OCI-LY1 (cell line): Measurements from ENCODE around the gene LRP6.
"Not testable (repeated sequence)": the region's sequence is repeated elsewhere in the genome, so short reads cannot be mapped to it uniquely, and the experiment has no call there.

Source experiments
- H2AFZ ChIP-seq: fragments of 200-600 bp; sonication (generic), shearing (Covaris generic); 2 replicates; pipeline ENCODE4 v1.6.0; 2014; ENCODE audit warnings: antibody characterized with exemption, mild to moderate bottlenecking, low read length
- H3F3A ChIP-seq: fragments of 200-600 bp; sonication (generic), shearing (Covaris generic); 2 replicates; pipeline ENCODE4 v1.6.0; 2014; ENCODE audit warnings: mild to moderate bottlenecking, antibody characterized with exemption, low read length, moderate library complexity; ENCODE audit not compliant: insufficient read depth
- H3K27ac ChIP-seq: fragments of 200-600 bp; sonication (generic); 2 replicates; pipeline ENCODE4 v1.5.1; 2014; ENCODE audit warnings: low read length, mixed run types, mild to moderate bottlenecking, low read depth; ENCODE audit not compliant: poor library complexity, severe bottlenecking
- H3K27me3 ChIP-seq: fragments of 200-600 bp; sonication (generic); 2 replicates; pipeline ENCODE4 v1.6.0; 2014; ENCODE audit warnings: antibody characterized with exemption, mild to moderate bottlenecking, low read length, moderate library complexity; ENCODE audit not compliant: insufficient read depth
- H3K36me3 ChIP-seq: fragments of 200-600 bp; sonication (generic); 2 replicates; pipeline ENCODE4 v1.6.1; 2014; ENCODE audit warnings: mild to moderate bottlenecking, antibody characterized with exemption, low read length, moderate library complexity, mixed read lengths; ENCODE audit not compliant: insufficient read depth
- H3K4me1 ChIP-seq: fragments of 200-600 bp; sonication (generic); 2 replicates; pipeline ENCODE4 v1.5.1; 2014; ENCODE audit warnings: mild to moderate bottlenecking, low read length, moderate library complexity; ENCODE audit not compliant: insufficient read depth, severe bottlenecking
- H3K4me2 ChIP-seq: fragments of 200-600 bp; sonication (generic), shearing (Covaris generic); 2 replicates; pipeline ENCODE4 v1.6.1; 2014; ENCODE audit warnings: low read length
- H3K4me3 ChIP-seq: fragments of 200-600 bp; sonication (generic); 2 replicates; pipeline ENCODE4 v1.5.1; 2014; ENCODE audit warnings: low read length, low read depth, mild to moderate bottlenecking, mixed read lengths; ENCODE audit not compliant: poor library complexity, severe bottlenecking
- H3K79me2 ChIP-seq: fragments of 200-600 bp; shearing (Covaris generic); 2 replicates; pipeline ENCODE4 v1.6.1; 2016; ENCODE audit warnings: mixed run types, low read length, mixed read lengths; ENCODE audit not compliant: insufficient read depth
- H3K9ac ChIP-seq: fragments of 200-600 bp; sonication (generic), shearing (Covaris generic); 2 replicates; pipeline ENCODE4 v1.6.1; 2014; ENCODE audit warnings: mild to moderate bottlenecking, low read length, mixed read lengths
- H3K9me2 ChIP-seq: fragments of 200-600 bp; sonication (generic), shearing (Covaris generic); 2 replicates; pipeline ENCODE4 v1.6.1; 2014; ENCODE audit warnings: low read depth, mild to moderate bottlenecking, low read length, mixed read lengths
- H3K9me3 ChIP-seq: fragments of 200-600 bp; shearing (Covaris generic); 2 replicates; pipeline ENCODE4 v1.6.1; 2014; ENCODE audit warnings: low read length, mixed read lengths
- H4K20me1 ChIP-seq: fragments of 200-600 bp; sonication (generic), shearing (Covaris generic); 2 replicates; pipeline ENCODE4 v1.6.0; 2016; ENCODE audit warnings: mild to moderate bottlenecking, low read length; ENCODE audit not compliant: insufficient read depth
- EZH2 ChIP-seq: fragments of 200-600 bp; sonication (generic), shearing (Covaris generic); IDR thresholded peaks from 2 replicates; pipeline ENCODE4 v1.8.0; 2017; ENCODE audit warnings: borderline replicate concordance, mixed run types, mild to moderate bottlenecking, antibody characterized with exemption, low read length, moderate library complexity, mixed read lengths
- TF ChIP-seq, protein P1 (sequence below): fragments of 200-600 bp; sonication (generic), shearing (Covaris generic); IDR thresholded peaks from 2 replicates; pipeline ENCODE4 v1.5.1; 2017; ENCODE audit warnings: mild to moderate bottlenecking, antibody characterized with exemption, low read length, moderate library complexity, mixed read lengths

Gene LRP6

DNA sequence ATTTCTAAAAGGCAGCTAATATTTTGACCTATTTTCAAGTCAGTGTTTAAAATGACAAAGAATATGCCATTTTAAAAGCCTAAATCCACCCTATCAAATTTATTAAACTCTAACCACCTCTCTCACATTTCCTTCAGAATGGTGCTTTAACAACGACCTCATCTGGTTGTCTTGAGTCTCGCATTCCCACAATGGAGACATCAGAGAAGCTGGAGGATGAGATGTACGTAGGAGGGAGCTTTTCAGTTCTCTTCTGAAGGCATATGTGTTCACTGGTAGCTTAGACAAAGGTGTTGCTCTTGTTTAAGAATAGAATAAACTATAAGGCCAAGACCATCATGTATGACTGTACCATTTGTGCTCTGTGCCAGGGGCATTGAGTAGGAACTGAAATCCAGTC lies 113.2 kb downstream of the LRP6 start:
- no peak overlapping the region for H3K27ac ChIP-seq
- H3K9me3 ChIP-seq = no peaks in the 10 kb centered on the region
- H3K79me2 ChIP-seq = no peaks in the 10 kb centered on the region
- no peak overlapping the region for H3K4me2 ChIP-seq
- no peaks in the 10 kb centered on the region for H3F3A ChIP-seq
- no peaks in the 10 kb centered on the region for H3K36me3 ChIP-seq
- no peaks in the 10 kb centered on the region for H3K4me1 ChIP-seq
- H2AFZ ChIP-seq = no peak overlapping the region
- H3K9me2 ChIP-seq = no peaks in the 10 kb centered on the region
- no peaks in the 10 kb centered on the region for H4K20me1 ChIP-seq
- H3K9ac ChIP-seq = no peak overlapping the region
- no peaks in the 10 kb centered on the region for H3K27me3 ChIP-seq
- H3K4me3 ChIP-seq = no peak overlapping the region
- TF ChIP-seq, protein P1, sequence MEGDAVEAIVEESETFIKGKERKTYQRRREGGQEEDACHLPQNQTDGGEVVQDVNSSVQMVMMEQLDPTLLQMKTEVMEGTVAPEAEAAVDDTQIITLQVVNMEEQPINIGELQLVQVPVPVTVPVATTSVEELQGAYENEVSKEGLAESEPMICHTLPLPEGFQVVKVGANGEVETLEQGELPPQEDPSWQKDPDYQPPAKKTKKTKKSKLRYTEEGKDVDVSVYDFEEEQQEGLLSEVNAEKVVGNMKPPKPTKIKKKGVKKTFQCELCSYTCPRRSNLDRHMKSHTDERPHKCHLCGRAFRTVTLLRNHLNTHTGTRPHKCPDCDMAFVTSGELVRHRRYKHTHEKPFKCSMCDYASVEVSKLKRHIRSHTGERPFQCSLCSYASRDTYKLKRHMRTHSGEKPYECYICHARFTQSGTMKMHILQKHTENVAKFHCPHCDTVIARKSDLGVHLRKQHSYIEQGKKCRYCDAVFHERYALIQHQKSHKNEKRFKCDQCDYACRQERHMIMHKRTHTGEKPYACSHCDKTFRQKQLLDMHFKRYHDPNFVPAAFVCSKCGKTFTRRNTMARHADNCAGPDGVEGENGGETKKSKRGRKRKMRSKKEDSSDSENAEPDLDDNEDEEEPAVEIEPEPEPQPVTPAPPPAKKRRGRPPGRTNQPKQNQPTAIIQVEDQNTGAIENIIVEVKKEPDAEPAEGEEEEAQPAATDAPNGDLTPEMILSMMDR = 0 out of 2 replicates have a peak, but pooled peaks have one; percentile 10
- no peak for TF ChIP-seq EZH2

DNA sequence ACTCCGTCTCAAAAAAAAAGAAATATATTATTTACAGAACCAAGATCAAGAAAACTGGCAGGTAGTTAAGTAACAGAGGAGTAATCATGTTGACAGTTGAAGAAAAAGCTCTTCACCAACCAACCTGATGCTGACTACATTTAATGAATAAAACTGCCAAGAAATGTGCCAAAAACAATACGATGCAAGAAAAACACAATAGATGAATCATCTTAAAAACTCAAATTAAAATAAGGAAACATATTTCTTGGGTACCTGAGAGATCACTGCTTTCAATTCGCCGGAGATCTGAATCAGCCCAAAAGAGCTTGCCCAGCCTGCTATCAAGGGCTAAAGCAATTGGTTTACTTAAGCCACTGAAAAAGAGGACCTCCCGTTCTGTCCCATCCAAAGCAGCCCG lies 119.7 kb downstream of the LRP6 start:
- Histone ChIP-seq H3K27ac (no peak overlapping the region), H3K4me2 (no peak overlapping the region), H3K79me2 (no peaks in the 10 kb centered on the region), H3K4me3 (no peak overlapping the region), H3K4me1 (no peaks in the 10 kb centered on the region), H3K27me3 (no peaks in the 10 kb centered on the region), H3K9ac (no peak overlapping the region), H3K9me3 (no peaks in the 10 kb centered on the region), H2AFZ (no peak overlapping the region), H3K36me3 (no peaks in the 10 kb centered on the region), H3K9me2 (no peaks in the 10 kb centered on the region), H3F3A (no peaks in the 10 kb centered on the region), H4K20me1 (no peaks in the 10 kb centered on the region)
- no peak for TF ChIP-seq EZH2
- TF ChIP-seq, protein P1 = no peak

DNA sequence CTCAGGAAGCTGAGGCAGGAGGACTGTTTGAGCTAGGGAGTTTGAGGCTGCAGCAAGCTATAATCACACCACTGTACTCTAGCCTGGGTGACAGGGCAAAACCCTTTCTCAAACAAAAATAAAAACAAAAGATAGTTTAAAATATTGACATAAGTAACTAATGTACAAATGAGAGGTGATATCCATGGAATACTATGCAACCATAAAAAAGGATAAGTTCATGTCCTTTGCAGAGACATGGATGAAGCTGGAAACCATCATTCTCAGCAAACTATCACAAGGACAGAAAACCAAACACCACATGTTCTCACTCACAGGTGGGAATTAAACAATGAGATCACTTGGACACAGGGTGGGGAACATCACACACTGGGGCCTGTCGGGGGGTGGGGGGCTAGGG lies 122.3 kb downstream of the LRP6 start:
- not testable (repeated sequence) for H3K36me3 ChIP-seq, H3K79me2 ChIP-seq, H3K4me1 ChIP-seq, H3K27me3 ChIP-seq, H3K9me3 ChIP-seq, H3K27ac ChIP-seq, H3F3A ChIP-seq, H4K20me1 ChIP-seq, H3K9ac ChIP-seq, H2AFZ ChIP-seq, H3K9me2 ChIP-seq, H3K4me3 ChIP-seq, H3K4me2 ChIP-seq

DNA sequence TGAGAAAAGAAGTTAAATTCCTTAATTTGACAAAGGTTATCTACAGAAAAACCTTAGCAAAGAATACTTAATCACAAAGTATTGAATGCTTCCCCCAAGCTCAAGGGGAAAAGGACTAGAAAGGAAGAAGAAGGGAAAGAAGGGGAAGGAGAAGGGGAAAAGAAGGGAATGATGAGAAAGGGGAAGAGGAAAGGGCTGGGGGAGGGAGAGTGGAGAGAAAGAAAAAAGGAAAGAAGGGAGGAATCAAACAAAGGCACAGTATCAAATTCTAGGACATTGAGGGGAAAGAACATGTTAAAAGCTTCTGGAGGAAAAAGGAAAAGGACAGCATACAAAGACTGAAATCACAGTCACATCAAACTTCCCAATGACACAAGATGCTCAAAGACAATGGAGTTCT lies 125.8 kb downstream of the LRP6 start:
- TF ChIP-seq EZH2 = no peak
- TF ChIP-seq, protein P1 = no peak
- no peak overlapping the region for H3K4me3 ChIP-seq
- no peak overlapping the region for H3K27ac ChIP-seq
- H3F3A ChIP-seq = no peaks in the 10 kb centered on the region
- no peaks in the 10 kb centered on the region for H3K9me3 ChIP-seq
- no peak overlapping the region for H3K4me2 ChIP-seq
- no peaks in the 10 kb centered on the region for H3K36me3 ChIP-seq
- H3K79me2 ChIP-seq = no peaks in the 10 kb centered on the region
- H3K27me3 ChIP-seq = no peaks in the 10 kb centered on the region
- H3K9ac ChIP-seq = no peak overlapping the region
- no peak overlapping the region for H2AFZ ChIP-seq
- H3K9me2 ChIP-seq = no peaks in the 10 kb centered on the region
- H3K4me1 ChIP-seq = no peaks in the 10 kb centered on the region
- H4K20me1 ChIP-seq = no peaks in the 10 kb centered on the region
